Stimulated activated CD4-positive, alpha-beta T cell treated with anti-CD3 and anti-CD28 coated beads, Interleukin-2, amount 100 ng/mL, for 48 hours (primary cell): ENCODE results near the gene OR51B2.
"Not testable (repeated sequence)": the region's sequence is repeated elsewhere in the genome, so short reads cannot be mapped to it uniquely, and the experiment has no call there.

ENCODE experiments used
- DNase-seq, 2 donors: peaks; one replicate each; pipeline ENCODE4 v3.0.0-alpha.2; 2020

The OR51B2 gene, protein sequence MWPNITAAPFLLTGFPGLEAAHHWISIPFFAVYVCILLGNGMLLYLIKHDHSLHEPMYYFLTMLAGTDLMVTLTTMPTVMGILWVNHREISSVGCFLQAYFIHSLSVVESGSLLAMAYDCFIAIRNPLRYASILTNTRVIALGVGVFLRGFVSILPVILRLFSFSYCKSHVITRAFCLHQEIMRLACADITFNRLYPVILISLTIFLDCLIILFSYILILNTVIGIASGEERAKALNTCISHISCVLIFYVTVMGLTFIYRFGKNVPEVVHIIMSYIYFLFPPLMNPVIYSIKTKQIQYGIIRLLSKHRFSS

DNA sequence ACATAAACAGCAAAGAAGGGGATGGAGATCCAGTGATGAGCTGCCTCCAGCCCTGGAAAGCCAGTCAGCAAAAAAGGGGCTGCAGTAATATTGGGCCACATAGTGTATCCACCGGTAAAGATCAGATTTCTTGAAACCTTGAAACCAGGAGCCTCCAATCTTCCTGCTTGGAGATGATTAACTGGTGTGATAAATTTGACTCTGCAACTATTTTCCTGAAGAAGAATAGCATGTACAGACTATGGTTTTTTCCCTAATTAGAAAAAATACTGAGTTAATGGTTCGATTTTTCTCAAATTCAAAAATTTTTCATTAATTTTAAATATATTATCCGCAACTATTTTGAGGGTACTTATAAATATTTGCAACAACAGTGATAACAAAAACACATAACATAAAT, at the start of gene OR51B2:
Gene OR51B2 (minus strand): TSS at position 101 of the 400 bp plus-strand sequence. CDS start 0 bp downstream, at position 101.
- DNase-seq: no peak

DNA sequence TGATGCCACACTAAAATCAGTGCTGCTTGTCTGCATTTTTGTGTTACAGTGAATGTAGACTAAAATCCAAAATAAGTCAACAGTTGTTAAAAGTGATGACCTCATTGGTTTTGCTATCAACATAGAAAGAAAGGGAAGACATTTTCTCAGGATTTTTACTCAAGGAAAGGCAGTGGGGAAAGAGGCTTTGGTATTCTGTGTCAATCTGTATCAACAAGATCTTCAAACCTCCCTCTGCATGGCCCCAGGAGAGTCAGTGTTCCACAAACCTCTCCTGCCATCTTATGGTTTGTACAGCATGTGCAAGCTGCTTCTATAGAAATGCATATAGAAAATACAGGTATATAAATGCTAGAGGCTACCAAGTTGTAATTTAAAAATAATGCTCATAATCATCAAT, 45.7 kb upstream of the OR51B2 start:
- DNase-seq: no peak

DNA sequence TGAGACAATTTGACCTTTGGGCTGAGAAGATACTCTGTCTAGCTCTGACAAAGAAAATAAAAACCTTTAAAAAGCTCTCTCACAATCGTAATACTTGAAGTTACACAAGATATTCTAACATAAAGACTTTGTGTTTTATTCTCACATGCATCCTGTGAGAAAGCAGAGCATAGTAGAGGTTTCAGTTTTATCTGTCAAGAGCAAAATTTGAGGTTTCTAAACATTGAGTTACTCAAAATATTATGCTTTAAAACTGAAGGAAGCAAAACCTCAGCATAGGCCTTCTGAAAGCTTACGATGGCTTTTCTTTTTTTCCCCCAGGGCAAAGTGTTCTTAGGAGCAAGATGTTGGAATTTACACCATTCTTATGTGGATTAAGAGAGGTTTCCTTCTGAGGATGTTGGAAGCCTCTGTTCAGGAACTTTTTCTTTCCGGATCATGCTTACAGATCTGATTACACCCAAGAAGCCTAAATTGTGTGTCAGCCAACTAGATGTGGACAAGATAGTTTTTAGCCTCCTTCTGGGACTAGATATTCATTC, 44.5 kb upstream of the OR51B2 start:
- no peak for DNase-seq

DNA sequence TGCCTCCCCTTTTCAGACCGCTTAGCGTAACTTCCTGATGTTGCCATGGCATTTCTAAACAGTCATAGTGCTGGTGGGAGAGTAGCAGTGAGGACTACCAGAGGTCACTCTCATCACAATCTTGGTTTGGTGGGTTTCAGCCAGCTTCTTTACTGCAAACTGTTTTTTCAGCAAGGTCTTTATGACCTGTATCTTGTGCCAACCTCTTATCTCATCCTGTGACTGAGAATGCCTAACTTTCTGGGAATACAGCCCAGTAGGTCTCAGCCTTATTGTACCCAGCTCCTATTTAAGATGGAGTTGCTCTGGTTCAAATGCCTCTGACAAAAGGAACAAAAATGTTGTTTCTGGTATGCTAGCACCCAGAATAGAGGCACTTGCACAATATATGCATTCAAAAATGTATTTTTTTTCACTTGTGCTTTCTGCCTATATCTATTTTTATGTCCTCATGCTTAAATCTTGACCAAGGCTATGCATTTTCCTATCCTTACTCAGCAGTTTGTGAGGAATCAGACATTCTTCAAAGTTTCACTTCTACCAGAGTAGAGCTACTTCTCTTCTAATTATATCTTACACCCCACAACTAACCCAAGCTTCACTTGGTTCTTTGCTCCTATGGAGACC, 43.5 kb upstream of the OR51B2 start:
- DNase-seq: no peak

DNA sequence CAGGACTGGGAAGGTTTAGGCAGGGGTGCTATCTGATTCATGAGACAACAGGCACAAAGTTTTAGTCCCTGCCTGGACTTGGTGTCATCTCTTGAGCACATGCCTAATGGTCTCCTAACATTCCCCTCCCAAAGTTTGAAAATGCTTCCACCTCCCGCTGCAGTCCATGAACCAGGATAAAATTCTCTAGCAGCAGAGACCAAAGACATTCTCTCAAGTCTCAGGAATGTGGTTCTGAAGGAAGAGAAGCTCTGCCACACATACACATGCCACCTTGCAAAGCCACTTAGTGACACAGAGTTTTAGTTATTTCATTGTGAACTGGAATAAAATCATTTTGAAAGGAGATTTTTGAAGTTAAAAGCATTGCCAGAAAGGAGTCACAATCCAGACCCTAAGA, 42.8 kb upstream of the OR51B2 start:
- DNase-seq: no peak

DNA sequence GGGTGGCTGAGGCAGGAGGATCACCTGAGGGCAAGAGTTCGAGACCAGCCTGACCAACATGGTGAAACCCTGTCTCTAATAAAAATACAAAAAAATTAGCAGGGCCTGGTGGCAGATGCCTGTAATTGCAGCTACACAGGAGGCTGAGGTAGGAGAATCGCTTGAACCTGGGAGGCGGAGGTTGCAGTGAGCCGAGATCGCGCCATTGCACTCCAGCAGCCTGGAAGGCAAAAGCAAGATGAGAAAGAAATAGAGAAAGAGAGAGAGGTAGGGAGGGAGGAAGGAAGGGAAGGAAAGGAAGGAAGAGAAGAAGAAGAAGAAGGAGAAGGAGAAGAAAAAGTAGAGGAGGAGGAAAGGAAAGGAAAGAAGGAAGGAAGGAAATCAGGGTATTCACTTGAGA, 42.3 kb upstream of the OR51B2 start:
- not testable (repeated sequence) for DNase-seq

DNA sequence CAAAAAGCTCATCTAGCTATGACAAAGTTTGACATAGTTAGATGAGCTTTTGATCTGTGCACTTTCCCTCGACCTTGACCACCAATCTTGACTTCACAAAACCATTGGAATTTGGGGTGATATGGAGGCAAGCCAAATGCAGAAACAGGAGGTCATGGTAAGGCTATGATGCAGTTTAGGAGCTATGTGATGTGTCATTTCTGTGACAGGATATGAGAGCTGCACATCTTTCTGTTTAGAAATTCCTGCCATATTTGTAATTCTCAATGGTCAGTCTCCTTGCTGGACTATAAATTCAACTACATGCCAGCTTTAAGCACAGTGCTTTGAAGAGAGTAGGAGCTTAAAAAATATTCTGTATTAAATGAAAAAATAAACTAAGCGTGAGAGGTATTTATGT, 40.1 kb upstream of the OR51B2 start:
- DNase-seq: no peak

DNA sequence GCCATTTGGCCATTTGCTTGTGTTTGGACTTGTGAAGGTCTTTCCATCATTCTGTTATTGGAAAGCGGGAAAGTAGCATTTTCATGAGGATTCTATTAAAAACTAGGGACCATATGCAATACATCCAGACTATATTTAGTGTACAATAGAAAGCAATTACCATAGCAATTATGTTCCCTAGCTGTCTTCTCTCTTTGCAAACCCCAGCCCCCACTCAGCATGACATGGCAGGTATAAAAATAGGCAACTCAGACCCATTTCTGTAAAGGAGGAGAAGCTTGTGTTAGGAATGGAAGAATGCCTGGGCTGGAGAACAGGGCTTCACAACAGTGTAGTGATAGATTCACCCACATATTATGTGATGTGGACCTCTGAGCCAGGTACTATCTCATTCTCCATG, 39.6 kb upstream of the OR51B2 start:
- no peak for DNase-seq

DNA sequence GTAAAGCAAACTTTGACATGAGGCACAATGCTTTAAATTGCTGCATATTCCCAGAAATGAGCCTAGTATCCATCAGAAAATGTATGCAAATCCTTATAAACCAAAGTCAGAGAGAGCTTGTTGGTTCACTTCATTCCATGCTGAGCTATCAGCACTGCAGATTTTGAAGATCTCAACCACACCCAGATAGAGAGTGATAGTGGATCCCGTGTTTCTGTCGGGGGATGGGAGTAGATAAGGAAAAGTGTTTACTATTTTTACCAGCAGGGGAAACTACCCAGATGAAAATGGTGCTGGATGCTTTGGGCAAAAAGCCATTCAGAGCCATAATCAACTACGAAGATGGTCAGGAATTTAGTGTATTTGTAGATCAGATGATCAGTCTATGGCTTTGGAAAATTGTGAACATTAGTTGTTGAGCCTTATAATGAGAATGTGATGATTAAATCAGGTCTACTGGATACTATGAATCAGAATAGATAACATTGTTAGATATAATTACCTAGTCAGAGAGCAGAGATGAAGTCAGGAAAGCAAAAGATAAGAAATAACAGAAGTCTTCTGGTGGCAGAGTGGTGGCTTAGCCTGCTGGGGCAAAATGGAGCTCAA, 38.0 kb upstream of the OR51B2 start:
- DNase-seq: no peak

DNA sequence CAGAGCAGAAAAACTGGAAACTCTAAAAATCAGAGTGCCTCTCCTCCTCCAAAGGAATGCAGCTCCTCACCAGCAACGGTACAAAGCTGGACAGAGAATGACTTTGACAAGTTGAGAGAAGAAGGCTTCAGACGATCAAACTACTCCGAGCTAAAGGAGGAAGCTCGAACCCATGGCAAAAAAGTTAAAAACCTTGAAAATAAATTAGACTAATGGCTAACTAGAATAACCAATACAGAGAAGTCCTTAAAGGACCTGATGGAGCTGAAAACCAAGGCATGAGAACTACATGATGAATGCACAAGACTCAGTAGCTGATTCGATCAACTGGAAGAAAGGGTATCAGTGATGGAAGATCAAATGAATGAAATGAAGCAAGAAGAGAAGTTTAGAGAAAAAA, 31.9 kb upstream of the OR51B2 start:
- not testable (repeated sequence) for DNase-seq

DNA sequence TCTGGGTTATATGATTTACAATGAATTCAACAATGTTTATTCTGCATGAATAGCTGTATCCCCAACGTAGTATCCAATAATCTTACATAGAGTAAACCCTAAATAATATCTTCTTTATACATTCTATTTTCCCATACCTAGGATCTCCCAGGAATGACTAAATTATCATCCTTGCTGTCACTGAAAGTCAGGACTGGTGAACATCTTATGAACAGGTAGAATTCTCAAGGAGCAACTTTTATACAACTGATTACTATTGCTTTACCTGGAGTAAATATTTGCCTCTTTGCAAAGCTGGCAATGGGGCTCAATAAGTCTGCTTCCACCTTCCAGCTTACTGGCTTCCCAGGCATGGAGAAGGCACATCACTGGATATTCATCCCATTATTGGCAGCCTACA, 27.1 kb upstream of the OR51B2 start, which contains the start of gene OR51B6:
Gene OR51B6 (plus strand): TSS at position 301 of the 400 bp plus-strand sequence. CDS start 0 bp downstream, at position 301.
- DNase-seq: no peak

DNA sequence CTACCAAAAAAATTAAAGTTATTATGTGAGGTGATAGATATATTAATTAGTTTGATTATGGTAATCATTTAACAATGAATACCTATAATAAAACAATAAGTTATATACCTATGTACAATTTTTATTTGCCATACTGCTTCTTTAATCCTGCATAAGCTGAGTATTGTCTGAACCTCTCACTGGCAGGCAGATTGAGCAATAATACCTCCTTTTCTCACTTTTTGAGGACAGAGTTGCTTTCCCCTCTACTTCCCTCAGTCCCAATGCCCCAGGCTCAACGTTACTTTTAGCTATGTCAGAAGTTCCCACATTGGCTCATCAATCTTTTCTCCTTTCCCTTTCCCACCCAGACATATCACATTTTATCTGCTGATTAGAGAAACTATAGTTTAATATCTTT, 25.5 kb upstream of the OR51B2 start:
- no peak for DNase-seq

DNA sequence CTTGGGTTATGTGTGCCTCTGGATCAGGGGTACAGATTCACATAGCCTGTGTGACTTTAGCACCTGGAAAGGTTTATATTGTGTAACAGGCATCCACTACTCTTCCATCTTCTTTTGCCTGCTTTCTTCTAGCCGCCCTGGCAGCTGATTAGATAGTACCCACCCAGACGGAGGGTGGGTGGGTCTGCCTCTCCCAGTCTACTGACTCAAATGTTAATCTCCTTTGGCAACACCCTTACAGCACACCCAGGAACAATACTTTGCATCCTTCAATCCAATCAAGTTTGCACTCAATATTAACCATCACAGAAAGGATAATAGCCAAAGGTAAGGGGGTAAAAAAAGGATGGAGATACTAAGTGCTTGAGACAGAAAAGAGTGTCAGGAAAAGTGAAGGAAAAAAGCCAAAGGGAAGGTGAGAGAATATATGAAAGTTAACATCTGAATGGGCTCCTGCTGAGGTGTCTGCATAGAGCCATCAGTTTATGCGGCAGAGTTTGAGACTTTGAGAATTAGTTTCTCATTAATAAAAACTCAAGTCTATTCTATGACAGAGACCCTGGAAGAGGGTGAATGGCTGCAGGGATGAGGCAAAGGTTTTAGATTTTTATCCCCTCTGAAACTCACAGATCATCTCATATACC, 24.6 kb upstream of the OR51B2 start:
- DNase-seq: no peak

DNA sequence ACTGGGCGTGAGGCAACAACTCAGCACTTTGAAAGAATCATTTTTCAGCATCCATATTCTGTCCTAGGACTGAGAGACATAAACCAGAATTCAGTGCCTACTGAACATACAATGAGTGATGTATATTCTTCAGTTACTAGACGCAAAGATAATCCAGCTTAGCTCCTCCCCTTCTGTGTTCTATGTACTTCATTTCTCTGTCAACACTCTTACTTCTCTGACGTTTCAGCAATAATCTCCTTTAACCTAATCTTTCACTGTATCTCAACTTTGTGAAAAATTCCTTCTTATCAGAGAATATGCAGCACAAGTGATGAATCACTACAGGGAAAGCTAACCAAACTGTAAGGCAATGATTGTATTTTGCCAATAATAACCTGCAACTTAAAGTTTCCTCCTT, 21.7 kb upstream of the OR51B2 start:
- no peak for DNase-seq

DNA sequence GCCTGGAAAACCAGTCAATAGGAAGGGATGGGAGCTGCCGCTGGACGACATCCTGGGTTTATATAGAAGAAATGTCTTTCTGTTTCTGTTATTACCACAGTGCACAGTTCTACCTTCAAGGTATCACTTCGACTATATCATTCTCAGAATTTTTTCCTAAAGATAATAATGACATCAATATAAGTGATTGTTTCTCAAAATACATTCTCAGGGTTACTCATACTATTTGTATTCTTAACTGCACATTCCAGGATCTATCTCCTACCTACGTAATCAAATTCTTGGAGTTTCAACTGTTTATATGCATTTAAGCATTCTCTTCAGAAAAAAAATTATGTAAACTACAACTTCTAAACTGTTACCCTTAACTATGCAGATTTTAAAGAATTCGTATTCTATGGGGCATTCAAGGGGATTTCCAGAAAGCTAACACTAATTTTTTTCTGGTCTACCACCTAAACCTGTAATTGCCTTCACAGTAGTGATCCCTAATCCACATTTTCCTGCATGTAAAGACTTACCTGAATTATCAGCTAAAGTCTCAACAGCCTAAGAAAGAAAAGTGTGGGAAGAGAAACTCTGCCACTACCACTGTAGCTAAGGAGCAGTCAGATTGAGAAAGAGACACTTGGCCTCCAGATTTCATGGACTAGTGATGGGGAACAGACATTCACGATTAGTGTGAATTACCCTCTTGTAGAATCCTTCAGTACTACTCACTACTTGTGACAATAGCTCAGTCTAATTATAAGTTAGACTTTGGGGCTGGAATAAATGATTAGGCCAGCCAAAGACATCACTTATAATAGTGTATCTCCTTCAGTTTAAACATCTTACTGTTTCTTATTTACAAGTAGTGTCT, 19.6 kb upstream of the OR51B2 start, which contains the start of gene OR51B5:
Gene OR51B5 (minus strand): TSS at position 51 of the 862 bp plus-strand sequence. CDS start 0 bp downstream, at position 51.
- no peak for DNase-seq

DNA sequence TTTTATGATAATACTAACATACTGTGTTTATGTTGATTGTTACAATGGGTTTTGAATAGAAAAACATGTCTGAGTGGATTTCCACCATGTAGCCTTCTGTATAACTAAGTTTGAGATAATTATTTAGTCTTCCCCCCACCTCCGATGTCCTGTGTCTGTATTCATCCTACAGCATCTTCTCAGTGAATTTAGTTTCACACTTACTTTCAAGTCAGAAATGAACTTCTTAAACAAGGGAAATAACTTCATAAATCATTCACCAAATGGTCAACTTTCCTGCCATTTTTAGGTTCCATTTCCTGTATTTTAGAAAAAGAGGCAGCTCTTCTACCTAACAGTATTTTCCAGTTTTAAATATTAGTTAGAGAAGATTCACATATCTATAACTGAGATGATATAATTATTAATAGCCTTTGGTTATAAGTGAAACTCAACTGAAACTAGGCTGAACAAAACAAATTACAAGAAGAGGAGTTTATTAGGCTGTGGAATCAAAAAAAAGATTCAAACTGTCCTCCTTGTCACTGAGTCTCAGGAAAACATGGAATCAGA, 15.8 kb upstream of the OR51B2 start:
- no peak for DNase-seq

DNA sequence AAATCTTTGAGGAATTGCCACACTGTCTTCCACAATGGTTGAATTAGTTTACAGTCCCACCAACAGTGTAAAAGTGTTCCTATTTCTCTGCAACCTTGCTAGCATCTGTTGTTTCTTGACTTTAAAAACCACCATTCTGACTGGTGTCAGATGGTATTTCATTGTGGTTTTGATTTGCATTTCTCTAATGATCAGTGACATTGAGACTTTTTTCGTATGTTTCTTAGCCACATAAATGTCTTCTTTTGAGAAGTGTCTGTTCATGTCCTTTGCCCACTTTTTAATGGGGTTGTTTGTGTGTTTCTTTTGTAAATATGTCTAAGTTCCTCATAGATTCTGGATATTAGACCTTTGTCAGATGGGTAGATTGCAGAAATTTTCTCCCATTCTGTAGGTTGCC, 13.2 kb upstream of the OR51B2 start:
- not testable (repeated sequence) for DNase-seq

DNA sequence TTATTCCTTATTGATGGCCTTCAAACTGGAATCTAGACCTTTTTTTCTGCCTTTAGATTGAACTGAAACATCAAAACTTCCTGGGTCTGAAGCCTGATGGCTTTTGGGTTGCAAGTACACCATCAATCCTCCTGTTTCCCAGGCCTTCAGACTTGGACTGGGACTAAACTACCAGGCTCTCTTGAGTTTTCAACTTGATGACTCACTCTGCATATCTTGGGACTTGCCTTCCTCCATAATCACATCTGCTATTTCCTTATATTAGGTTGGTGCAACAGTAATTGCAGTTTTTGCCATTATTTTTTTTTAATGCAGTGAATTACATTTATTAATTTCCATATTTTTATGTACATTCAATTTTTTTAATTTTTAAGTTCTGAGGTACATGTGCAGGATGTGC, 12.2 kb upstream of the OR51B2 start:
- no peak for DNase-seq

DNA sequence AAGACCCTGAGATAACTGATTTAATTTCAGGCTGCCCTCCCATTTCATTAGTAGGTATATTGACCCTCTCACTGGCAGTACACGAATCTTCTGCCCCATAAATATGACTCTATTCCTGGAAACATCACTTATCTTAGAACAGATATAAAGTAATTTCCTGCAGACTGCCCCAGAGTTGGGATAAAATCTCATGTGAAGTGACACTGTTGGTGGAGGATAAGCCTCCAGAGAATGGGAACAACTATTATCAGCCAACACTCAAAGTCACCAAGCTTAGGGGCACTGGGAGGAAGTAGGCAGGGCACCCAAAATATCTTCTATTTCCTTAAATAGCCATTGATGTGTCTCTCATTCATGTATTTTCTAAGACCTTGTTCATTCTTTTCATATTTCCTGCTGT, 11.1 kb upstream of the OR51B2 start:
- no peak for DNase-seq

DNA sequence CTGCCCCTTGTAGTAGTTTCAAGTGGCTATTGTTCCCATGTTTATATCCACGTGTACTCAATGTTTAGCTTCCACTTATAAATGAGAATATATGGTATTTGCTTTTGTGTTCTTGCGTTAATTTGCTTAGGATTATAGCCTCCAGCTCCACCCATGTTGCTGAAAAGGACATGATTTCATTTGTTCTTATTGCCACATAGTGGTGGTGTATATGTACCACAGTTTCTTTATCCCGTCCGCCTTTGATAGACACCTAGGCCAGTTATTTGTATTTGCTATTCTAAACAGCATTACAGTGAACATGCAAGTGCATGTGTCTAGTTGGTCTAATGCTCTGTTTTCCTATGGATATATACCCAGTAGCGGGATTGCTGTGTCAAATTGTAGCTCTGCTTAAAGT, 6.8 kb downstream of the OR51B2 start:
- no peak for DNase-seq

DNA sequence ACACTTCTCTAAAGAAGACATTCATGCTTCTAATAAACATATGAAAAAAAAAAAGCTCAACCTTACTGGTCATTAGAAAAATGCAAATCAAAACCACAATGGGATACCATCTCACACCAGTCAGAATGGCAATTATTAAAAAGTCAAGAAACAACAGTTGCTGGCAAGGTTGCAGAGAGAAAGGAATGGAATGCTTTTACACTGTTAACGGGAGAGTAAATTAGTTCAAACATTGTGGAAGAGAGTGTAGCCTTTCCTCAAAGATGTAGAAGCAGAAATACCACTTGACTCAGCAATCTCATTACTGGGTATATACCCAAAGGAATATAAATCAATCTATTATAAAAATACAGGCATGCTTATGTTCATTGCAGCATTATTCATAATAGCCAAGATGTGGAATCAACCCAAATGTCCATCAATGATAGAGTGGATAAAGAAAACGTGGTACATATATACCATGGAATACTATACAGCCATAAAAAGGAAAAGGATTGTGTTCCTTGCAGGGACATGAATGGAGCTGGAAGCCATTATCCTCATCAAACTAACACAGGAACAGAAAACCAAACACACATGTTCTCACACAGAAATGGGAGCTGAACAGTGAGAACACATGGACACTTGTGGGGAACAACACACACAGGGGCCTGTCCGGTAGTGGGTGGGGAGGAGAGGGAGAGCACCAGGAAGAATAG, 10.6 kb downstream of the OR51B2 start:
- DNase-seq: not testable (repeated sequence)
